UCSD-AML1 (cell line): ENCODE data around the gene OR10H5.
"Not testable (repeated sequence)": the region's sequence is repeated elsewhere in the genome, so short reads cannot be mapped to it uniquely, and the experiment has no call there.

Source experiments
- DNase-seq: peaks from one replicate; lab custom pipeline; 2025; ENCODE audit not compliant: unreplicated experiment; lab: John Stamatoyannopoulos, UW

The OR10H5 gene

GRCh38 chr19:15787611-15788155 is at the start of gene OR10H5:
Gene OR10H5, plus strand, starts transcription at chr19:15787661. Its CDS starts 6,388 bp downstream, at chr19:15794049.
- no peak for DNase-seq

- no peak for DNase-seq
Measured at GRCh38 chr19:15737722-15738121, 49.7 kb upstream of the OR10H5 start, which contains the start of gene OR10H3. Gene OR10H3, plus strand, starts transcription at chr19:15737985. Its CDS starts 3,408 bp downstream, at chr19:15741393.

GRCh38 chr19:15740785-15741184 is 46.7 kb upstream of the OR10H5 start:
- no peak for DNase-seq

GRCh38 chr19:15748239-15748638 is 39.2 kb upstream of the OR10H5 start:
- DNase-seq: no peak

GRCh38 chr19:15758379-15758778 is 29.1 kb upstream of the OR10H5 start:
- no peak for DNase-seq

GRCh38 chr19:15759962-15760565 is 27.4 kb upstream of the OR10H5 start:
- no peak for DNase-seq

GRCh38 chr19:15769586-15769985 is 17.9 kb upstream of the OR10H5 start:
- DNase-seq: no peak

- DNase-seq: not testable (repeated sequence)
Measured at GRCh38 chr19:15774159-15774558, 13.3 kb upstream of the OR10H5 start.

- DNase-seq: no peak
Measured at GRCh38 chr19:15775249-15775648, 12.2 kb upstream of the OR10H5 start.

GRCh38 chr19:15776264-15776663 is 11.2 kb upstream of the OR10H5 start:
- no peak for DNase-seq

GRCh38 chr19:15776991-15777970 is 10.2 kb upstream of the OR10H5 start:
- no peak for DNase-seq

GRCh38 chr19:15779756-15780476 is 7.5 kb upstream of the OR10H5 start:
- DNase-seq: no peak

- no peak for DNase-seq
Measured at GRCh38 chr19:15780610-15781418, 6.6 kb upstream of the OR10H5 start.

GRCh38 chr19:15781661-15782060 is 5.8 kb upstream of the OR10H5 start:
- DNase-seq: no peak

GRCh38 chr19:15782211-15782610 is 5.2 kb upstream of the OR10H5 start:
- DNase-seq: no peak

GRCh38 chr19:15782896-15783295 is 4.6 kb upstream of the OR10H5 start:
- not testable (repeated sequence) for DNase-seq

GRCh38 chr19:15788594-15789270 is 1.3 kb downstream of the OR10H5 start:
- DNase-seq: no peak

- DNase-seq: no peak
Measured at GRCh38 chr19:15790096-15790495, 2.6 kb downstream of the OR10H5 start.

- DNase-seq: not testable (repeated sequence)
Measured at GRCh38 chr19:15794279-15794678, 6.8 kb downstream of the OR10H5 start.

GRCh38 chr19:15810335-15810734 is 22.9 kb downstream of the OR10H5 start:
- no peak for DNase-seq
